Liver (tissue), 9 donors: ENCODE data around the gene GTSE1. TPM values are rescaled to one million over a fixed set of nuclear protein-coding genes. Genes with fewer than 3 reads are reported as not detected.

Experiments
- DNase-seq: peaks from one replicate; pipeline ENCODE4 v3.0.0-alpha.2; 2017; ENCODE audit warnings: low spot score
- H3K27ac ChIP-seq, 2 donors: one replicate each; pipeline ENCODE4 v1.7.0; 2013; ENCODE audit warnings: inconsistent platforms in 2 of 2, low read length in 2 of 2, control low read depth in 1 of 2, low read depth in 1 of 2, mild to moderate bottlenecking in 1 of 2
- H3K27me3 ChIP-seq, 4 donors: one replicate each; pipeline versions ENCODE4 v1.6.1 to v1.7.0; 2013; ENCODE audit warnings: low read length in 3 of 4, inconsistent platforms in 1 of 4, mild to moderate bottlenecking in 1 of 4, moderate library complexity in 1 of 4; ENCODE audit not compliant: control insufficient read depth in 4 of 4, insufficient read depth in 4 of 4
- H3K36me3 ChIP-seq, 4 donors: one replicate each; pipeline versions ENCODE4 v1.6.1 to v1.7.0; 2013; ENCODE audit warnings: low read length in 3 of 4, mild to moderate bottlenecking in 3 of 4, low read depth in 1 of 4, moderate library complexity in 1 of 4; ENCODE audit not compliant: control insufficient read depth in 4 of 4, insufficient read depth in 3 of 4
- H3K4me1 ChIP-seq, 4 donors: one replicate each; pipeline versions ENCODE4 v1.6.1 to v1.7.0; 2013; ENCODE audit warnings: low read length in 3 of 4, mild to moderate bottlenecking in 3 of 4, moderate library complexity in 1 of 4; ENCODE audit not compliant: control insufficient read depth in 4 of 4, insufficient read depth in 4 of 4
- H3K4me3 ChIP-seq, 3 donors: one replicate each; pipeline versions ENCODE4 v1.6.1 to v1.7.0; 2013; ENCODE audit warnings: low read length in 3 of 3, control low read depth in 1 of 3, low read depth in 1 of 3, mild to moderate bottlenecking in 1 of 3
- H3K9ac ChIP-seq, 2 donors: one replicate each; pipeline ENCODE4 v1.7.0; 2013; ENCODE audit warnings: low read length in 2 of 2, mild to moderate bottlenecking in 2 of 2, moderate library complexity in 2 of 2, control low read depth in 1 of 2, low read depth in 1 of 2
- H3K9me3 ChIP-seq, 4 donors: one replicate each; pipeline versions ENCODE4 v1.6.1 to v1.7.0; 2013; ENCODE audit warnings: low read length in 3 of 4; ENCODE audit not compliant: control insufficient read depth in 4 of 4
- ATF3 ChIP-seq: IDR thresholded peaks from 2 replicates; pipeline ENCODE4 v1.6.1; 2016; ENCODE audit warnings: antibody characterized with exemption
- CTCF ChIP-seq: fragments of 150-350 bp; IDR thresholded peaks from 2 replicates; pipeline ENCODE4 v1.5.1; 2017; ENCODE audit warnings: improper control_type of control experiment, low read depth, low read length; ENCODE audit not compliant: missing input control
- EGR1 ChIP-seq, 2 donors: IDR thresholded peaks; 2 replicates each; pipeline ENCODE4 v1.6.1; 2016 to 2018; ENCODE audit warnings: antibody characterized with exemption in 2 of 2, low read depth in 2 of 2
- FOXA1 ChIP-seq: IDR thresholded peaks from 2 replicates; pipeline ENCODE4 v1.6.1; 2016; ENCODE audit warnings: antibody characterized with exemption
- FOXA2 ChIP-seq: IDR thresholded peaks from 2 replicates; pipeline ENCODE4 v1.6.1; 2016; ENCODE audit warnings: antibody characterized with exemption
- GABPA ChIP-seq, 2 donors: IDR thresholded peaks in 1 of 2; conservative IDR thresholded peaks in 1 of 2; 2 replicates each; pipeline ENCODE4 v1.6.1; 2016; ENCODE audit warnings: antibody characterized with exemption in 2 of 2, mild to moderate bottlenecking in 1 of 2, moderate library complexity in 1 of 2
- HNF4A ChIP-seq, 2 donors: conservative IDR thresholded peaks; 2 replicates each; pipeline ENCODE4 v1.6.1; 2016; ENCODE audit warnings: antibody characterized with exemption in 2 of 2, mild to moderate bottlenecking in 2 of 2
- HNF4G ChIP-seq: IDR thresholded peaks from 2 replicates; pipeline ENCODE4 v1.6.1; 2016; ENCODE audit warnings: antibody characterized with exemption
- JUND ChIP-seq, 2 donors: IDR thresholded peaks; 2 replicates each; pipeline ENCODE4 v1.6.1; 2016; ENCODE audit warnings: antibody characterized with exemption in 2 of 2
- MAX ChIP-seq: IDR thresholded peaks from 2 replicates; pipeline ENCODE4 v1.6.1; 2016; ENCODE audit warnings: antibody characterized with exemption
- NR2F2 ChIP-seq: IDR thresholded peaks from 2 replicates; pipeline ENCODE4 v1.6.1; 2016; ENCODE audit warnings: antibody characterized with exemption
- RAD21 ChIP-seq, 2 donors: IDR thresholded peaks; 2 replicates each; pipeline ENCODE4 v1.6.1; 2016; ENCODE audit warnings: antibody characterized with exemption in 2 of 2, mild to moderate bottlenecking in 2 of 2
- REST ChIP-seq: IDR thresholded peaks from 2 replicates; pipeline ENCODE4 v1.6.1; 2016; ENCODE audit warnings: antibody characterized with exemption, mild to moderate bottlenecking
- RXRA ChIP-seq, 2 donors: IDR thresholded peaks; 2 replicates each; pipeline ENCODE4 v1.6.1; 2017 to 2018; ENCODE audit warnings: antibody characterized with exemption in 2 of 2, mild to moderate bottlenecking in 1 of 2
- SP1 ChIP-seq: IDR thresholded peaks from 2 replicates; pipeline ENCODE4 v1.6.1; 2018; ENCODE audit warnings: antibody characterized with exemption, mild to moderate bottlenecking
- TAF1 ChIP-seq: conservative IDR thresholded peaks from 2 replicates; pipeline ENCODE4 v1.6.1; 2016; ENCODE audit warnings: antibody characterized with exemption, mild to moderate bottlenecking
- YY1 ChIP-seq: IDR thresholded peaks from 2 replicates; pipeline ENCODE4 v1.6.1; 2016; ENCODE audit warnings: antibody characterized with exemption, mild to moderate bottlenecking
- ZBTB33 ChIP-seq: IDR thresholded peaks from 2 replicates; pipeline ENCODE4 v1.6.1; 2016; ENCODE audit warnings: antibody characterized with exemption
- WGBS: extraction: QIAGEN DNeasy Blood & Tissue Kit; methylation state at CpG from one replicate; pipeline ENCODE4 v1.1.7; 2013; 5-methylcytosine and 5-hydroxymethylcytosine counted together
- polyA plus RNA-seq, 2 donors: library from polyadenylated mRNA; stranded (reverse) in 1 of 2; unstranded in 1 of 2; fragments of 200-250 nt in 1 of 2; fragments of >200 nt in 1 of 2; fragmentation: Nextera tagmentation in 1 of 2; extraction: Ambion mirVana in 1 of 2; gene quantifications; one replicate each; pipeline versions ENCODE4 v1.2.1 to v1.2.3, GENCODE V29; 2013 to 2015
- total RNA-seq, 2 donors: library from RNA; depleted of rRNA; stranded (reverse); fragments of >200 nt; gene quantifications; one replicate each; pipeline ENCODE4 v1.2.3, GENCODE V29; 2014
- donor health status: healthy.
- donor health status: healthy.
- donor health status: healthy.
- donor health status: healthy.
- donor health status: healthy.

The GTSE1 gene
- total and polyA plus RNA-seq, 4 donors: 0.17 to 13.9 (median 0.85) TPM

GRCh38 chr22:46352691-46353386 lies 56.2 kb downstream of the GTSE1 start:
- no peak for DNase-seq
- Histone ChIP-seq H3K9me3 (no peaks in the 10 kb centered on the region), H3K27me3 (no peaks in the 10 kb centered on the region), H3K36me3 (peaks cover 18 to 66% (median 37%) of the 10 kb centered on the region in 4 donors), H3K4me3 (no peak overlapping the region), H3K4me1 (no peaks in the 10 kb centered on the region), H3K9ac (no peak overlapping the region), H3K27ac (no peak overlapping the region)
- TF ChIP-seq NR2F2 (no peak), HNF4G (no peak), HNF4A (conservative IDR thresholded peaks at IDR 0.05) (no peak), YY1 (no peak), CTCF (no peak), RAD21 (IDR thresholded peaks at IDR 0.05) (no peak), FOXA1 (no peak), JUND (IDR thresholded peaks at IDR 0.05) (no peak), ZBTB33 (no peak), EGR1 (IDR thresholded peaks at IDR 0.05; ENCODE audit: low read depth in 2 of 2) (no peak), MAX (no peak), REST (no peak), RXRA (IDR thresholded peaks at IDR 0.05) (no peak), FOXA2 (no peak), GABPA (IDR thresholded peaks at IDR 0.05 in 1 of 2, conservative IDR thresholded peaks at IDR 0.05 in 1 of 2) (no peak), SP1 (no peak), TAF1 (no peak), ATF3 (no peak)
- 90% methylated on average over 20 of the region's 20 CpGs for WGBS
